ENCODE data around the gene MBOAT7. TPM values are rescaled to one million over a fixed set of nuclear protein-coding genes. Genes with fewer than 3 reads are reported as not detected.
A peak's percentile ranks its signal among the peaks of the same experiment; 100 is the strongest.

MBOAT7 gene
- total and polyA plus RNA-seq, 2 donors (not counting 3 experiments of a cell fraction or from before 2014, with no cell fraction given), result 204 to 218 TPM

DNA sequence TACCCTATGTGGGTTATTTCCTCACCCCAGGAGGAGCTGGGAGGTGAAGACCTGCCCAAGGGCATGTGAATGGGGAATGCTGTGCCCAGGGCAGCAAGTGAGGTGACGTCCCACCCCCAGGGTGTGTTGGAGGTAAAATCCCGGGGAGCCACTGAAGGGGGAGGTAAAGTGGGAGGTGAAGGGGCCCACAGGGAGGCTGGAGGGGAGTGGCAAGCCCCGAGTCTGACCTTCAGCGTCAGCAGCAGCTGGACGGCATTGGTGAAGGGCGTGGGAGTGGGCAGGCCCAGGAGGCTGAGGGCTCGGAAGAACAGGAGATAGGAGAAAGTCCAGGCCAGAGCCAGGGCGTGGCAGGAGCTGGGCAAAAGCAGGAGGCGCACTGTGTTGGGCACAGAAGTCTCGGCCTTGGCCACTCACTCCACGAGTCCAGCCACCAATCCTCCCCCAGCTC is 2.4 kb downstream of the MBOAT7 start:
- Histone ChIP-seq H3K9ac (replicated peaks; ENCODE audit: extremely low read depth, insufficient read depth, low read length) (no peak overlapping the region), H3K79me2 (ENCODE audit: control insufficient read depth, insufficient read depth, low read length) (peaks cover 34% of the 10 kb centered on the region), H3K4me2 (ENCODE audit: insufficient read depth, low read length) (no peak overlapping the region), H3K4me1 (ENCODE audit: control insufficient read depth, extremely low read depth, insufficient read depth, low read length) (peaks cover 13% of the 10 kb centered on the region), H2AFZ (ENCODE audit: low read depth, low read length) (no peak overlapping the region), H3K4me3 (replicated peaks in 1 of 3; ENCODE audit: insufficient read depth in 1 of 3, low read depth in 1 of 3, low read length in 3 of 3) (no peak overlapping the region), H3K9me3 (replicated peaks; ENCODE audit: control insufficient read depth, insufficient read depth, low read length) (no peaks in the 10 kb centered on the region), H3K27me3 (ENCODE audit: control insufficient read depth in 2 of 2, insufficient read depth in 2 of 2, low read length in 2 of 2) (no peaks in the 10 kb centered on the region), H4K20me1 (replicated peaks; ENCODE audit: control insufficient read depth, extremely low read depth, insufficient read depth, low read length) (no peaks in the 10 kb centered on the region), H3K9me1 (replicated peaks; ENCODE audit: control insufficient read depth, extremely low read depth, insufficient read depth, low read length) (no peaks in the 10 kb centered on the region), H3K36me3 (ENCODE audit: control insufficient read depth in 2 of 2, extremely low read depth in 1 of 2, insufficient read depth in 2 of 2, low read length in 2 of 2) (peaks cover 7 to 17% of the 10 kb centered on the region in 2 experiments), H3K27ac (ENCODE audit: insufficient read depth, low read depth, low read length) (peak overlapping the region; percentile 6)
- dilution Hi-C loops (cut with MboI; ENCODE audit: extremely low pct_ligation_motif_present, low sequenced_read_pairs) (no loop called here), intact Hi-C loops (cut with micrococcal nuclease) (no loop called here)
- CTCF ChIA-PET, result interaction anchor here (1.1 kb wide), 1 partner anchor 18 kb away, joined by 4 read pairs; no protein-coding TSS in a partner anchor
- TF ChIP-seq POLR2AphosphoS5 (IDR thresholded peaks at IDR 0.05; ENCODE audit: insufficient read depth, low read depth, low read length), result no peak
- no peak for TF ChIP-seq POLR2A (IDR thresholded peaks at IDR 0.05; ENCODE audit: low read depth, low read length)
- TF ChIP-seq JUN (IDR thresholded peaks at IDR 0.05; ENCODE audit: borderline replicate concordance, insufficient read depth, insufficient read length, low read depth), result no peak
- no peak for TF ChIP-seq GATA2 (IDR thresholded peaks at IDR 0.05; ENCODE audit: insufficient read depth, insufficient read length, low read depth, low read length)
- TF ChIP-seq CTCF (IDR thresholded peaks at IDR 0.05; ENCODE audit: extremely low read depth in 1 of 2, insufficient read depth in 1 of 2, low read depth in 1 of 2, low read length in 2 of 2), result no peak
- TF ChIP-seq, protein P1, sequence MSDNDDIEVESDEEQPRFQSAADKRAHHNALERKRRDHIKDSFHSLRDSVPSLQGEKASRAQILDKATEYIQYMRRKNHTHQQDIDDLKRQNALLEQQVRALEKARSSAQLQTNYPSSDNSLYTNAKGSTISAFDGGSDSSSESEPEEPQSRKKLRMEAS (IDR thresholded peaks at IDR 0.05; ENCODE audit: insufficient read depth, insufficient read length), result no peak
- TF ChIP-seq FOS (IDR thresholded peaks at IDR 0.05; ENCODE audit: borderline replicate concordance, insufficient read depth, low read length), result no peak
- TF ChIP-seq EZH2 (IDR thresholded peaks at IDR 0.05; ENCODE audit: borderline replicate concordance, low read depth, low read length, severe bottlenecking), result no peak
- TF ChIP-seq MYC (IDR thresholded peaks at IDR 0.05; ENCODE audit: low read depth, low read length), result no peak
- FAIRE-seq (no peak), DNase-seq (ENCODE audit: low read depth, low spot score) (no peak)
- POLR2A ChIA-PET, result no interaction called here
- BruUV-seq (replicated peaks), result no TSS peak
